ENCODE measurements around the gene PTPRZ1. TPM values are rescaled to one million over a fixed set of nuclear protein-coding genes. Genes with fewer than 3 reads are reported as not detected.

Gene PTPRZ1
- total RNA-seq, 2 donors from 2014 or later = 1.4 to 4.4 TPM

DNA sequence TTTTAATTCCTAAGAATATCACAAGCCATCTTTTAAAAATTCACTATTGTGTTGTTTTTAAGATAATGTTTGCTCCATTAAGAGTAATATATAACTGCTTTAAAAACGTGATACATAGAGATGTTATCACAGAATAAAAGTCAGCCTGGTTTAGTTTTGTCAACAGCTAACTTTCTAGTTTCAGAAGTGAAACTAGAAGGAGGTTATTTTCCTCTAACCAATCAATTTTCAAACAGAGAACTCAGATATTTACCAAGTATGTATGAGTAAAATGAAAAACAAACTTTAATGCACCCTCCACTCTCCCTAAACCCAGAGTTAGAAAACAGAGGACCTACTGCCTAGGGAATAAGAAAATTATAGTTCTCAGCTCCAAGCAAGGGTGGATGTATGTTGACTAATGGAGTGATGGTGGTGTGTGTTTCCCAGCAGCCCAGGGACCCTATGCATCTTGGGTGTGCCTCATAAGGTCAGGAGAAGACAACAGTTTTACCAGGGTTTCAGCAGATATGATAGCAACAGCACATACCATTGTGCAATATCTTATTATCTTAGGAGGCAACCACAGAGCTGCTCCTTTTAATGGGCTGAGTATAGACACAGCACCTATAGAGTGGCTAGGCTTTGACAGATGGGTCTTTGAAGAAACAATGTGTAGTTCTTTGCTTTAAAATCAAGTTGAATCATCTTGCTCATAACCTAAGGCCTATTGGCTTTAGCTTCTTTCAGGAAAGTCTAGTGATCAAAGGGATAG lies 58.4 kb downstream of the PTPRZ1 start:
- H3K36me3 ChIP-seq = no peaks in the 10 kb centered on the region
- H3K27ac ChIP-seq = no peak overlapping the region
- H3K27me3 ChIP-seq (replicated peaks; ENCODE audit: insufficient read depth) = no peaks in the 10 kb centered on the region
- TF ChIP-seq POLR2AphosphoS5 (IDR thresholded peaks at IDR 0.05) (no peak), POLR2A (IDR thresholded peaks at IDR 0.05) (no peak)
- TF ChIP-seq, protein P1, sequence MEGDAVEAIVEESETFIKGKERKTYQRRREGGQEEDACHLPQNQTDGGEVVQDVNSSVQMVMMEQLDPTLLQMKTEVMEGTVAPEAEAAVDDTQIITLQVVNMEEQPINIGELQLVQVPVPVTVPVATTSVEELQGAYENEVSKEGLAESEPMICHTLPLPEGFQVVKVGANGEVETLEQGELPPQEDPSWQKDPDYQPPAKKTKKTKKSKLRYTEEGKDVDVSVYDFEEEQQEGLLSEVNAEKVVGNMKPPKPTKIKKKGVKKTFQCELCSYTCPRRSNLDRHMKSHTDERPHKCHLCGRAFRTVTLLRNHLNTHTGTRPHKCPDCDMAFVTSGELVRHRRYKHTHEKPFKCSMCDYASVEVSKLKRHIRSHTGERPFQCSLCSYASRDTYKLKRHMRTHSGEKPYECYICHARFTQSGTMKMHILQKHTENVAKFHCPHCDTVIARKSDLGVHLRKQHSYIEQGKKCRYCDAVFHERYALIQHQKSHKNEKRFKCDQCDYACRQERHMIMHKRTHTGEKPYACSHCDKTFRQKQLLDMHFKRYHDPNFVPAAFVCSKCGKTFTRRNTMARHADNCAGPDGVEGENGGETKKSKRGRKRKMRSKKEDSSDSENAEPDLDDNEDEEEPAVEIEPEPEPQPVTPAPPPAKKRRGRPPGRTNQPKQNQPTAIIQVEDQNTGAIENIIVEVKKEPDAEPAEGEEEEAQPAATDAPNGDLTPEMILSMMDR (IDR thresholded peaks at IDR 0.05) = no peak
- no peaks in the 10 kb centered on the region for H3K9me3 ChIP-seq
- intact Hi-C loops (cut with DNase I) = no loop called here
- no peaks in the 10 kb centered on the region for H3K4me1 ChIP-seq (replicated peaks)
- no peak overlapping the region for H3K4me3 ChIP-seq
- 24% methylated on average over 1 of the region's 1 CpG for WGBS
- DNase-seq (ENCODE audit: low spot score) = no peak

DNA sequence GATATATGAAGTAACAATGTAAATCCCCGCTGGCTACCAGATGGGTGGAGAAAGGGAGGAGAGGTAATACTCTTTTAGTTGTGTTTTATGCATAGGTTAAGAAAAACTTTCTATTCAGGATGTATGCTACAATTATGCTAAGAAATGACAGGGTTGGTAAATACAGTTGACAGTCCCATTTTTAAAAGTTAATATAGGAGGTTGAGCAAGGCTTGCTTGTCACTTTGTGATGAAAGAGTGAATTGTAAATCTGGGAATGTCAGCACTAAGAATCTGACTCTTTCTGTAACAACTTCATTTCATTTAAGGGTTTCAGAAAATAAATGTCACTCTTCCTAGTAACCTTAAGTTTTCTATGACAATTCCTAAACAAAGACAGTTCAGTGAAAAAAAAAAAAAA lies 59.8 kb downstream of the PTPRZ1 start:
- H3K4me3 ChIP-seq = no peak overlapping the region
- TF ChIP-seq, protein P1 (IDR thresholded peaks at IDR 0.05) = no peak
- TF ChIP-seq POLR2AphosphoS5 (IDR thresholded peaks at IDR 0.05) = no peak
- no peak for TF ChIP-seq POLR2A (IDR thresholded peaks at IDR 0.05)
- H3K4me1 ChIP-seq (replicated peaks) = no peaks in the 10 kb centered on the region
- no peaks in the 10 kb centered on the region for H3K27me3 ChIP-seq (replicated peaks; ENCODE audit: insufficient read depth)
- H3K9me3 ChIP-seq = no peaks in the 10 kb centered on the region
- no peaks in the 10 kb centered on the region for H3K36me3 ChIP-seq
- intact Hi-C loops (cut with DNase I) = no loop called here
- H3K27ac ChIP-seq = no peak overlapping the region
- no peak for DNase-seq (ENCODE audit: low spot score)
- 94% methylated on average over 1 of the region's 1 CpG for WGBS

DNA sequence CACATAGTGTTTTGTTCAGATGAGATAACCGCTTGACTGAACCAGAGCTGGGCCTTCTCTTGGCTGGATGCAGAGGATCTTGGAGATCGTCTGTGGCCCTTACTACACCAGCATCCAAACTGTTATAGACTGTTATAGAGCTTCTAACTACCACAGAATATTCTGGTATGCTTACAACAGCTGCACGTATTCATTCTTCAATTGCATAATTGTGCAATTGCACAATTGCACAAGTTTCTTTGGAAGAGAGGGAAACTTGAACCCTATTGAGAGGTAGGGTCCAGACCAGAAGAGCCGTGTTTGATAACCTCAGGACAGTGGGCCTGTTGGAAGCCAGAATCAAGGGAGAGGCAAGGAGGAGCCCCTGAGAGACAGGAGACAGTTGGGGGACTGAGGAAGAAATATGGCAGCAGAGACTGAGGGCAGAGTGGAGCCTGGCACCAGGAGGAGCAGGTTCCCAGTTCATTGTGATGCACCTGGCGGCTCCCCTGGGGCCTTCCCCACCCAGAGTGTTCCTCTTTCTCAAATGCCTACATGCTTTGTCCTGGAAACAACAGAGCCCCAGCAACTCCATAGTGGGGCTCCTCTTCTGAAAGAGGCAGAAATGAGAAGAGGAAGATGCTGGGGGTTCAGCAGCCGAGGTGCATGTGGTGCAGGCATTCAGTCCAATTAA lies 64.1 kb downstream of the PTPRZ1 start:
- TF ChIP-seq POLR2AphosphoS5 (IDR thresholded peaks at IDR 0.05) (no peak), POLR2A (IDR thresholded peaks at IDR 0.05) (no peak)
- TF ChIP-seq, protein P1 (IDR thresholded peaks at IDR 0.05) = no peak
- Histone ChIP-seq H3K4me1 (replicated peaks) (no peaks in the 10 kb centered on the region), H3K27ac (no peak overlapping the region), H3K36me3 (no peaks in the 10 kb centered on the region), H3K27me3 (replicated peaks; ENCODE audit: insufficient read depth) (no peaks in the 10 kb centered on the region), H3K9me3 (no peaks in the 10 kb centered on the region), H3K4me3 (no peak overlapping the region)
- no peak for DNase-seq (ENCODE audit: low spot score)
- intact Hi-C loops (cut with DNase I) = no loop called here
- 90% methylated on average over 6 of the region's 6 CpGs for WGBS

DNA sequence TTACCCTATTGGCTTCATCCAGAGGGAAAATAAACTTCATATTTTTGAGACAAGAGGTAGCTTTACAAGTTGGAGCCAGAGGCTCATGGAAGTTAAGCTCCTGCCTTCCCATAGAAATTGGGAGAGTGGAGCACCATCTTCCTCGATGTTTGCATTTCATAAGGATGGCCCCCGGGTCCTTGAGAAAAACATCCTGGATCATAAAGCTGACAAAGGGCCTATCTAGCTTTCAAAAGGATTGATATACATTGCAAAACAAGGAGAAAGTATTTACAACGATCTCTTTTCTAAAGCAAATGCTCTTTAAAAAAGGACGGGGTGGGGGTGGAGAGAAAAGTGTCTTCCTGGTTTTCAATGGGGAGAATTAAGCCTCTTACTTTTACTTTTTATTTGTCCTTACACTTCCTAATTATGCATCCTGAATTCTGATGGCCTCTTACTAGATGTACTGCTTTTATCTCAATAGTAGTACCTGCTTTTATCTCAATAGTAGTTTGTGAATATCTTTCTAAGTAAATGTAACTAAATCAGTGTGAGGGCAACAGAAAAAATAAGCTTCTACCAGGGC lies 65.6 kb downstream of the PTPRZ1 start:
- Histone ChIP-seq H3K9me3 (no peaks in the 10 kb centered on the region), H3K27me3 (replicated peaks; ENCODE audit: insufficient read depth) (no peaks in the 10 kb centered on the region), H3K36me3 (no peaks in the 10 kb centered on the region), H3K4me3 (no peak overlapping the region), H3K4me1 (replicated peaks) (no peaks in the 10 kb centered on the region), H3K27ac (no peak overlapping the region)
- DNase-seq (ENCODE audit: low spot score) = no peak
- WGBS = 15% methylated on average over 4 of the region's 4 CpGs
- intact Hi-C loops (cut with DNase I) = no loop called here
- TF ChIP-seq POLR2AphosphoS5 (IDR thresholded peaks at IDR 0.05) (no peak), POLR2A (IDR thresholded peaks at IDR 0.05) (no peak)
- TF ChIP-seq, protein P1 (IDR thresholded peaks at IDR 0.05) = no peak

All from prostate gland (tissue), 2 donors.